ENCODE measurements around the gene POLG. TPM values are rescaled to one million over a fixed set of nuclear protein-coding genes. Genes with fewer than 3 reads are reported as not detected.

POLG gene
- total RNA-seq, 4 donors from 2014 or later = 63.7 to 136 (median 120) TPM

GRCh38 chr15:89371228-89372044, 36.8 kb upstream of the POLG start:
- Histone ChIP-seq H3K36me3 (no peaks in the 10 kb centered on the region), H3K9me3 (no peaks in the 10 kb centered on the region), H3K27me3 (peaks cover 0 to 80% of the 10 kb centered on the region in 2 donors), H3K4me3 (peak overlapping the region in 3 of 4 donors; percentile 18 to 38 (median 33)), H3K4me1 (peaks cover 0 to 24% (median 0%) of the 10 kb centered on the region in 4 donors), H3K27ac (no peak overlapping the region)
- DNase-seq = no peak
- TF ChIP-seq POLR2A (IDR thresholded peaks at IDR 0.05) = no peak
- TF ChIP-seq, protein P1, sequence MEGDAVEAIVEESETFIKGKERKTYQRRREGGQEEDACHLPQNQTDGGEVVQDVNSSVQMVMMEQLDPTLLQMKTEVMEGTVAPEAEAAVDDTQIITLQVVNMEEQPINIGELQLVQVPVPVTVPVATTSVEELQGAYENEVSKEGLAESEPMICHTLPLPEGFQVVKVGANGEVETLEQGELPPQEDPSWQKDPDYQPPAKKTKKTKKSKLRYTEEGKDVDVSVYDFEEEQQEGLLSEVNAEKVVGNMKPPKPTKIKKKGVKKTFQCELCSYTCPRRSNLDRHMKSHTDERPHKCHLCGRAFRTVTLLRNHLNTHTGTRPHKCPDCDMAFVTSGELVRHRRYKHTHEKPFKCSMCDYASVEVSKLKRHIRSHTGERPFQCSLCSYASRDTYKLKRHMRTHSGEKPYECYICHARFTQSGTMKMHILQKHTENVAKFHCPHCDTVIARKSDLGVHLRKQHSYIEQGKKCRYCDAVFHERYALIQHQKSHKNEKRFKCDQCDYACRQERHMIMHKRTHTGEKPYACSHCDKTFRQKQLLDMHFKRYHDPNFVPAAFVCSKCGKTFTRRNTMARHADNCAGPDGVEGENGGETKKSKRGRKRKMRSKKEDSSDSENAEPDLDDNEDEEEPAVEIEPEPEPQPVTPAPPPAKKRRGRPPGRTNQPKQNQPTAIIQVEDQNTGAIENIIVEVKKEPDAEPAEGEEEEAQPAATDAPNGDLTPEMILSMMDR (IDR thresholded peaks at IDR 0.05) = no peak

DNA sequence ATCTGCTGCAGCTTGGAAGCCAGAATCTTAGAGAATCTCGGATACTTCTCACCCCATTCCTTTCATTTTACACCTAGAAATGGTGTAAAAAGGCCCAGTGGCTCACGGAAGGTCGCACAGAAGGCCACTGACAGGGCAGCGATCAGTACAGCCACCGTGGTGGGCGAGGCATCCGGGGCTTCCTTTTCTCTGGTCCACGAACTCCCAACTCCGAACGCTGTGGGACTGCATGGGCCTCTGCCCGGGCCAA, 36.3 kb upstream of the POLG start:
- Histone ChIP-seq H3K4me1 (peaks cover 0 to 24% (median 0%) of the 10 kb centered on the region in 4 donors), H3K27ac (no peak overlapping the region), H3K9me3 (no peaks in the 10 kb centered on the region), H3K36me3 (no peaks in the 10 kb centered on the region), H3K27me3 (peaks cover 0 to 85% of the 10 kb centered on the region in 2 donors), H3K4me3 (peak overlapping the region in 3 of 4 donors; percentile 18 to 38 (median 33))
- TF ChIP-seq, protein P1 (IDR thresholded peaks at IDR 0.05) = no peak
- TF ChIP-seq POLR2A (IDR thresholded peaks at IDR 0.05) = no peak
- DNase-seq = no peak

GRCh38 chr15:89370120-89370977, 35.7 kb upstream of the POLG start:
- TF ChIP-seq, protein P1 (IDR thresholded peaks at IDR 0.05) = no peak
- no peak for TF ChIP-seq POLR2A (IDR thresholded peaks at IDR 0.05)
- peaks cover 0 to 24% (median 0%) of the 10 kb centered on the region in 4 donors for H3K4me1 ChIP-seq
- H3K27ac ChIP-seq = no peak overlapping the region
- DNase-seq = no peak
- H3K9me3 ChIP-seq = no peaks in the 10 kb centered on the region
- H3K36me3 ChIP-seq = no peaks in the 10 kb centered on the region
- no peak overlapping the region for H3K4me3 ChIP-seq
- peaks cover 0 to 86% of the 10 kb centered on the region in 2 donors for H3K27me3 ChIP-seq

GRCh38 chr15:89369341-89369947, 34.8 kb upstream of the POLG start:
- no peak for DNase-seq
- H3K27ac ChIP-seq = no peak overlapping the region
- no peak overlapping the region for H3K4me3 ChIP-seq
- no peaks in the 10 kb centered on the region for H3K36me3 ChIP-seq
- H3K4me1 ChIP-seq = peaks cover 0 to 24% (median 0%) of the 10 kb centered on the region in 4 donors
- peaks cover 0 to 91% of the 10 kb centered on the region in 2 donors for H3K27me3 ChIP-seq
- H3K9me3 ChIP-seq = no peaks in the 10 kb centered on the region
- TF ChIP-seq, protein P1 (IDR thresholded peaks at IDR 0.05) = no peak
- TF ChIP-seq POLR2A (IDR thresholded peaks at IDR 0.05) = no peak

- Histone ChIP-seq H3K4me1 (peaks cover 0 to 24% (median 0%) of the 10 kb centered on the region in 4 donors), H3K4me3 (no peak overlapping the region), H3K9me3 (no peaks in the 10 kb centered on the region), H3K27ac (no peak overlapping the region), H3K36me3 (no peaks in the 10 kb centered on the region), H3K27me3 (peaks cover 0 to 93% of the 10 kb centered on the region in 2 donors)
- DNase-seq = no peak
- TF ChIP-seq POLR2A (IDR thresholded peaks at IDR 0.05) = no peak
- TF ChIP-seq, protein P1 (IDR thresholded peaks at IDR 0.05) = no peak
Measured at GRCh38 chr15:89368566-89369223, 34.1 kb upstream of the POLG start.

Measured in Peyer's patch (tissue), 4 donors.